Fibroblast of lung (primary cell): Measurements from ENCODE around the gene TNNC2.

Source experiments
- CTCF ChIP-seq, 2 donors: IDR thresholded peaks in 1 of 2; conservative IDR thresholded peaks in 1 of 2; 1 replicate in 1 of 2; 2 replicates in 1 of 2; pipeline ENCODE4 v1.5.1; 2011 to 2012; ENCODE audit warnings: low read length in 2 of 2, control low read depth in 1 of 2, inconsistent platforms in 1 of 2, low read depth in 1 of 2, mild to moderate bottlenecking in 1 of 2
- EZH2 ChIP-seq: IDR thresholded peaks from 2 replicates; pipeline ENCODE4 v1.5.1; 2012; ENCODE audit warnings: low read length, control low read depth, mild to moderate bottlenecking; ENCODE audit errors: missing control alignments

GRCh38 chr20:45859916-45860315 is 32.8 kb upstream of the TNNC2 start:
- TF ChIP-seq EZH2 (no peak), CTCF (conservative IDR thresholded peaks at IDR 0.05 in 1 of 2, IDR thresholded peaks at IDR 0.05 in 1 of 2; ENCODE audit: low read depth in 1 of 2, low read length in 2 of 2) (no peak)
